D721Med (cell line): ENCODE results near the gene FAR2.

Source experiments
- DNase-seq: peaks from one replicate; pipeline ENCODE4 v3.0.0; 2011; ENCODE audit warnings: low spot score; ENCODE audit not compliant: insufficient read length
- FAIRE-seq: peaks from 2 replicates; lab custom pipeline; 2011; peaks lifted over from hg19 to GRCh38; lab: Jason Lieb, UNC
- TF ChIP-seq, protein P1 (sequence below): IDR thresholded peaks from 2 replicates; pipeline ENCODE4 v1.5.1; 2012; ENCODE audit warnings: mild to moderate bottlenecking, control low read depth; ENCODE audit not compliant: insufficient read depth; ENCODE audit errors: missing control alignments

FAR2 gene

GRCh38 chr12:29152981-29153630 lies 4.0 kb downstream of the FAR2 start:
- DNase-seq: no peak
- FAIRE-seq: no peak
- TF ChIP-seq, protein P1, sequence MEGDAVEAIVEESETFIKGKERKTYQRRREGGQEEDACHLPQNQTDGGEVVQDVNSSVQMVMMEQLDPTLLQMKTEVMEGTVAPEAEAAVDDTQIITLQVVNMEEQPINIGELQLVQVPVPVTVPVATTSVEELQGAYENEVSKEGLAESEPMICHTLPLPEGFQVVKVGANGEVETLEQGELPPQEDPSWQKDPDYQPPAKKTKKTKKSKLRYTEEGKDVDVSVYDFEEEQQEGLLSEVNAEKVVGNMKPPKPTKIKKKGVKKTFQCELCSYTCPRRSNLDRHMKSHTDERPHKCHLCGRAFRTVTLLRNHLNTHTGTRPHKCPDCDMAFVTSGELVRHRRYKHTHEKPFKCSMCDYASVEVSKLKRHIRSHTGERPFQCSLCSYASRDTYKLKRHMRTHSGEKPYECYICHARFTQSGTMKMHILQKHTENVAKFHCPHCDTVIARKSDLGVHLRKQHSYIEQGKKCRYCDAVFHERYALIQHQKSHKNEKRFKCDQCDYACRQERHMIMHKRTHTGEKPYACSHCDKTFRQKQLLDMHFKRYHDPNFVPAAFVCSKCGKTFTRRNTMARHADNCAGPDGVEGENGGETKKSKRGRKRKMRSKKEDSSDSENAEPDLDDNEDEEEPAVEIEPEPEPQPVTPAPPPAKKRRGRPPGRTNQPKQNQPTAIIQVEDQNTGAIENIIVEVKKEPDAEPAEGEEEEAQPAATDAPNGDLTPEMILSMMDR: no peak

DNA sequence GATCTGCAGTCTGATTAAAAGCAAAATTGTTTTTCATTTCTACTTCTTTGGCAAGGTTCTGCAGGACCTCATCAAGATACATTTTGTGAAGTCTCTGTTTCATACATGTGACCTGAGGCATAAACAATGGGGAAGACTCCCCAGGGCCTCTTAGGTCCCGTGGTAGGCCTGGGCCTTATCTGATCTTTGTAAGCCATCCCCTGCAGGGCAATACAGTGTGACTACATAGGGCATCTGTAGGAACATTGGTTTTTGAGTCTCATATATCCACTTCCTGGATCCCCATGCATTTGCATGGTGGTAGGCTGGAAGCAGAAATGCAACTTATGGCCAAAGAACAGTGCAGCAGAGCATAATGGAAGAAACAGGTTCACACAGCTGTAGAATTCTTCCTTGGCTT lies 6.0 kb downstream of the FAR2 start:
- TF ChIP-seq, protein P1: no peak
- DNase-seq (no peak), FAIRE-seq (no peak)

DNA sequence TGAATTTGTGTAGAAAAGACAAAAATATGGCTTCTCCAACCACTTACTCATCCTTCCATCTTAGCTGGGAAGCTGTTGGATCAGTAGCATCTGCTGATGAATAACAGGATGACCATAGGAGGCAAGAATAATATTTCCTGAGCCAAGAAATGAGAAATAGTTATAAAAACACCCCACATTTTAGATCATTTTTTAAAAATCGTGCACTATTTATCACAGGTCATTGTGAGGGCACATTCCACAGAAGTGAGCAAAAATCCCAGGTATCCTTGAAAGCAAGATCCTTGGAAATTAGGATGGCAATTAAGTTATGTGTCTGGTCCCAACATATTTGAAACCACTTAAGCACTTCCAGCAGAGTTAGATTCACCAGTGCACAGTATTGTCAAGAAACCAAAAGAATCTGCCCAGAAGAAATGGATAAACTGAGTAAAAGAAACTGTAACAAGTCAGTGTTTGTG lies 8.4 kb downstream of the FAR2 start:
- TF ChIP-seq, protein P1: no peak
- FAIRE-seq (no peak), DNase-seq (no peak)

DNA sequence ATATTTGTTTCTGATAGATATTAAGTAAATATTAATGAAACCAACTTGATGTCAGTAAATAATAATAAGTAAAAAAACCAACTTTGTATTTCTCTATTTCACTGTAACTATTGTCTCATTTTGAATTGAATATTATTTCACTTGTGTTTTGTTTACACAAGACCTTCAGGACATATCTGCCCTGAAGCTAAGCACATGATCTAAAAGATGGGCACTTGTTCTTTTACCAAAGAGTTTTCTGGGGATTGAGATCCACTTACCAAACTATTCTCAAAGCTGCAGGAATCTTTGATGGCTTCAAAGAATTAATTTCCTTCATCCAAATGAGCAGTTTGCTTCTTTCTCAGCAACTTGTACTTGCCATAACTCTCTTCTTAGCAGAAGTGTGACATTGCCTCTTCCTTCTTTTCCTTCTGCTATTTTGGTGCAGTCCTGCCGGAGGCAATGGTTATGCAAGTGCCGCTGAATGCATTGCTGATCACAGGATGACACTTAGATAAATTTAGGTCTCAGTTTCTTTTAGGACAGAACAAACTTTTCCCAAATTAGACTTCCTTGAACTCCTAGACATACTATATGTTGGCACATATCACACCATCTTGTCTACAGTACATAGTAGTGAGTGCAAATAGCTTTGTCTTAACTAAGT lies 9.2 kb downstream of the FAR2 start:
- TF ChIP-seq, protein P1: no peak
- no peak for DNase-seq
- no peak for FAIRE-seq

DNA sequence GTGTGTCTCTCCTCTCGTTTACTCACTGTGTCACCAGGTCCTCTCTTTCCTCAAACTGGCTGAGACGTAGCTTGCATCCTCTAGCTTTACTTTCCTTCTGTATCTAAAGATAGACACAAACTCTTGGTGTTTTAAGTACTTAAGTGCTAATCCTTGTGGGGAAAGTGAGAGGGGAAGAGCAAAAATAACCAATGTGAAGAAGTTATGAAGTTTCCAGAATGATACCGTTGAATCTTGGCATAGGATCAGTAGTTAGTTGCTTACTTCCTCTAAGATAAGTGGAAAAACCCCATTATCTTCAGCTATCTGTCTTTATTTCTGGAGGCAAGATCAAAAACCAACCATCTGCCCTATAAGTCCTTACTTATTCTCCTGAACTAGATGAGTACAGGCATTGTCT lies 10.6 kb downstream of the FAR2 start:
- FAIRE-seq (no peak), DNase-seq (no peak)
- TF ChIP-seq, protein P1: no peak

DNA sequence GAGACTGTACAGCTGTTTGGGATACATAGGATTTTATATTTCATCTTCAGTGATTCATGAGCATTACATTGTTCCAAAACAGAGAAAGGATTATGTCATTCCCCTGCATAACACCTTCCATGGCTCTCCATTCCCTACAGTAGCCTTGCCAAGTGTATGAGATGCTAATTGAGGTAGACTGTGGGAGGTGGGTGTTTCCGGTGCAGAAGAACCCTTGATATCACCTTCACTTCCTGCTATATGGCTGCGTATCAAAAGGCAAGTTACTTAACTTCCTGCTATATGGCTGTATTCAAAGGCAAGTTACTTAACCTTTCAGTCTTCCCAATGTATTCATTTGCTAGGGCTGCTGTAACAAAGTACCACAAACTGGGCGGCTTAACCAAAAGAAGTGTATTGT lies 11.2 kb downstream of the FAR2 start:
- no peak for FAIRE-seq
- DNase-seq: no peak
- TF ChIP-seq, protein P1: no peak

- no peak for FAIRE-seq
- TF ChIP-seq, protein P1: no peak
These were observed 14.1 kb downstream of the FAR2 start for GRCh38 chr12:29163146-29163545.

More at GRCh38 chr12:29163146-29163545, 14.1 kb downstream of the FAR2 start:
- no peak for DNase-seq
